A673 (cell line): ENCODE measurements around the gene PMIS2.

Experiments
- CTCF ChIP-seq: fragments of 300-800, 200-600 bp; sonication (generic); conservative IDR thresholded peaks from 2 replicates; pipeline ENCODE4 v1.5.1; 2017; ENCODE audit warnings: low read depth, mild to moderate bottlenecking, antibody characterized with exemption, low read length, moderate library complexity, mixed read lengths
- EZH2 ChIP-seq: fragments of 200-600 bp; sonication (generic); IDR thresholded peaks from 2 replicates; pipeline ENCODE4 v1.6.1; 2017; ENCODE audit warnings: borderline replicate concordance, low read depth, mild to moderate bottlenecking, mixed read lengths, antibody characterized with exemption, low read length; ENCODE audit not compliant: poor library complexity, severe bottlenecking

GRCh38 chr19:35592226-35592625 lies 6.3 kb downstream of the PMIS2 start:
- TF ChIP-seq CTCF (peak; percentile 61), EZH2 (no peak)
